ENCODE data around the gene BATF3.

GRCh38 chr1:212689758-212690529 is 9.7 kb downstream of the BATF3 start:
- TF ChIP-seq CTCF (IDR thresholded peaks at IDR 0.05) (no peak), POLR2A (IDR thresholded peaks at IDR 0.05) (no peak)
